CD14-positive monocyte (primary cell): ENCODE measurements around the gene PIK3R1. TPM values are rescaled to one million over a fixed set of nuclear protein-coding genes. Genes with fewer than 3 reads are reported as not detected.

Source experiments
- DNase-seq, 3 donors: peaks; one replicate each; pipeline ENCODE4 v3.0.0-alpha.2; 2011 to 2022
- H2AFZ ChIP-seq: 2 replicates; pipeline ENCODE4 v1.6.0; 2012; ENCODE audit warnings: mild to moderate bottlenecking, low read depth, low read length, inconsistent platforms; ENCODE audit not compliant: insufficient read depth, poor library complexity, severe bottlenecking
- H3K27ac ChIP-seq, 2 donors: 1 replicate in 1 of 2; 2 replicates in 1 of 2; pipeline ENCODE4 v1.5.1; 2012 to 2013; ENCODE audit warnings: low read length in 2 of 2, control low read depth in 1 of 2, inconsistent platforms in 1 of 2, low read depth in 1 of 2, mild to moderate bottlenecking in 1 of 2
- H3K27me3 ChIP-seq, 2 donors: one replicate each; pipeline versions ENCODE4 v1.6.0 to v1.6.1; 2011 to 2013; ENCODE audit warnings: low read length in 2 of 2; ENCODE audit not compliant: control insufficient read depth in 2 of 2, insufficient read depth in 2 of 2
- H3K36me3 ChIP-seq, 2 donors: replicated peaks in 1 of 2; 1 replicate in 1 of 2; 2 replicates in 1 of 2; pipeline versions ENCODE4 v1.5.1 to v1.6.1; 2012 to 2013; ENCODE audit warnings: low read length in 2 of 2, control low read depth in 1 of 2, inconsistent platforms in 1 of 2, mild to moderate bottlenecking in 1 of 2; ENCODE audit not compliant: insufficient read depth in 2 of 2, control insufficient read depth in 1 of 2
- H3K4me1 ChIP-seq, 2 donors: 1 replicate in 1 of 2; 2 replicates in 1 of 2; pipeline versions ENCODE4 v1.5.1 to v1.6.1; 2012 to 2013; ENCODE audit warnings: low read length in 2 of 2, control low read depth in 1 of 2, inconsistent platforms in 1 of 2, mild to moderate bottlenecking in 1 of 2, moderate library complexity in 1 of 2; ENCODE audit not compliant: insufficient read depth in 2 of 2, control insufficient read depth in 1 of 2
- H3K4me2 ChIP-seq: replicated peaks from 2 replicates; pipeline ENCODE3; 2012; ENCODE audit warnings: low read length, moderate library complexity, mild to moderate bottlenecking; ENCODE audit not compliant: poor library complexity, severe bottlenecking; ENCODE audit errors: extremely low read depth
- H3K4me3 ChIP-seq, 3 experiments: fragments of 200-600 bp in 1 of 3; sonication (generic) in 1 of 3; replicated peaks in 1 of 3; 1 replicate in 2 of 3; 2 replicates in 1 of 3; pipeline ENCODE4 v1.5.1; 2011 to 2013; ENCODE audit warnings: low read length in 3 of 3, mild to moderate bottlenecking in 3 of 3, control low read depth in 2 of 3, low read depth in 2 of 3, inconsistent platforms in 1 of 3, moderate library complexity in 1 of 3
- H3K79me2 ChIP-seq: 2 replicates; pipeline ENCODE4 v1.6.0; 2012; ENCODE audit warnings: mild to moderate bottlenecking, control low read depth, inconsistent platforms, low read length, moderate library complexity; ENCODE audit not compliant: insufficient read depth
- H3K9ac ChIP-seq: 2 replicates; pipeline ENCODE4 v1.6.0; 2017; ENCODE audit warnings: low read length, mild to moderate bottlenecking; ENCODE audit not compliant: insufficient read depth, poor library complexity, severe bottlenecking
- H3K9me3 ChIP-seq, 2 donors: replicated peaks in 1 of 2; 1 replicate in 1 of 2; 2 replicates in 1 of 2; pipeline versions ENCODE4 v1.5.1 to v1.6.1; 2012 to 2013; ENCODE audit warnings: low read length in 2 of 2, control low read depth in 1 of 2; ENCODE audit not compliant: control insufficient read depth in 1 of 2, insufficient read depth in 1 of 2
- H4K20me1 ChIP-seq: 2 replicates; pipeline ENCODE4 v1.6.0; 2012; ENCODE audit warnings: mild to moderate bottlenecking, low read length, control low read depth, moderate library complexity; ENCODE audit not compliant: insufficient read depth
- H3K27ac Mint-ChIP-seq, 7 donors: one replicate each; pipeline ENCODE4 v1.8.0; 2020; ENCODE audit warnings: mild to moderate bottlenecking in 7 of 7, mixed read lengths in 7 of 7, moderate library complexity in 6 of 7, inconsistent platforms in 2 of 7
- H3K27me3 Mint-ChIP-seq, 3 donors: one replicate each; pipeline ENCODE4 v1.8.0; 2021 to 2022; ENCODE audit warnings: low read depth in 3 of 3, mild to moderate bottlenecking in 3 of 3, mixed read lengths in 3 of 3, moderate library complexity in 3 of 3, inconsistent platforms in 1 of 3
- H3K36me3 Mint-ChIP-seq, 2 donors: one replicate each; pipeline ENCODE4 v1.8.0; 2020; ENCODE audit warnings: mixed read lengths in 2 of 2, inconsistent platforms in 1 of 2, mild to moderate bottlenecking in 1 of 2
- H3K4me1 Mint-ChIP-seq: one replicate; pipeline ENCODE4 v1.8.0; 2020; ENCODE audit warnings: mild to moderate bottlenecking, mixed read lengths
- H3K4me3 Mint-ChIP-seq, 2 donors: one replicate each; pipeline ENCODE4 v1.8.0; 2020; ENCODE audit warnings: mild to moderate bottlenecking in 2 of 2, mixed read lengths in 2 of 2, moderate library complexity in 1 of 2
- H3K9me3 Mint-ChIP-seq, 7 donors: one replicate each; pipeline ENCODE4 v1.8.0; 2020 to 2022; ENCODE audit warnings: mixed read lengths in 7 of 7, mild to moderate bottlenecking in 6 of 7, moderate library complexity in 6 of 7, inconsistent platforms in 2 of 7
- WGBS: methylation state at CpG from one replicate; pipeline ENCODE4 v1.1.5; 2013; ENCODE audit warnings: missing lambda C conversion rate; ENCODE audit not compliant: insufficient coverage; 5-methylcytosine and 5-hydroxymethylcytosine counted together
- intact Hi-C, 2 donors: fragments of 100-400 bp; cut with micrococcal nuclease; formaldehyde crosslinking; loops; one replicate each; pipeline versions ENCODE4 v1.15.0 to v1.15.1; 2023
- polyA plus RNA-seq, 3 donors: library from polyadenylated mRNA; depleted of rRNA in 1 of 3; unstranded in 2 of 3; stranded (reverse) in 1 of 3; fragments of 300-500 nt in 2 of 3; fragments of >200 nt in 1 of 3; fragmentation: Illumina TruSeq in 2 of 3; gene quantifications; 1 replicate in 2 of 3; 2 replicates in 1 of 3; pipeline ENCODE4 v1.2.3, GENCODE V29; 2012 to 2021
- TF ChIP-seq, protein P1 (sequence below): fragments of 200-600 bp; IDR thresholded peaks from one replicate; pipeline ENCODE4 v1.8.0; 2022; ENCODE audit warnings: antibody characterized with exemption, mild to moderate bottlenecking

The PIK3R1 gene
- polyA plus RNA-seq, 3 donors: 9.5 to 25.5 (median 10.5) TPM

DNA sequence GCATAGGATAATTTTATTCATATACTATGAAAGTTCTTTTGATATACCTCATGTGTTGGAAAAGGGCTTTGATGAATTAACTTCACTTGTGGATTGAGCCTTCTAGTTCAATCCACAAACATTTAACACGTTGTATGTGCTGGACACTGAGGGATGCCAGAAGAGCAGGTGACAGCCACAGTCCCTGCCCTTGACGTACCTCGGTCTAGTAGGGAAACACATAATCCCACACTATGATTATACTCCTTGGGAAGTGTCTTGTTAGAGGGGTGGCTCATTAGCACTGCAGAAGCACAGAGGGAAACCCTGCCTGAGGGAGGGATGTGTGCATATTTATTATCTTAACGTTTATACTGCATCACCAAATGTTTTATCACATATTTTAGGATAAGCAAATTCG lies 61.2 kb downstream of the PIK3R1 start:
- DNase-seq: no peak
- Histone ChIP-seq H3K79me2 (peaks cover 32% of the 10 kb centered on the region), H2AFZ (no peak overlapping the region), H3K9ac (no peak overlapping the region), H3K27me3 (no peaks in the 10 kb centered on the region), H3K9me3 (no peaks in the 10 kb centered on the region), H3K36me3 (peaks cover 71 to 91% of the 10 kb centered on the region in 2 donors), H4K20me1 (peaks cover 56% of the 10 kb centered on the region), H3K4me2 (no peak overlapping the region), H3K27ac (no peak overlapping the region), H3K4me3 (no peak overlapping the region), H3K4me1 (no peaks in the 10 kb centered on the region)
- no peaks in the 10 kb centered on the region for H3K4me1 Mint-ChIP-seq
- WGBS: no CpG with 5 or more reads among the region's 5 CpGs
- intact Hi-C loops: no loop called here
- H3K27me3 Mint-ChIP-seq: no peaks in the 10 kb centered on the region
- peaks cover 76 to 86% of the 10 kb centered on the region in 2 donors for H3K36me3 Mint-ChIP-seq
- H3K9me3 Mint-ChIP-seq: no peaks in the 10 kb centered on the region
- TF ChIP-seq, protein P1, sequence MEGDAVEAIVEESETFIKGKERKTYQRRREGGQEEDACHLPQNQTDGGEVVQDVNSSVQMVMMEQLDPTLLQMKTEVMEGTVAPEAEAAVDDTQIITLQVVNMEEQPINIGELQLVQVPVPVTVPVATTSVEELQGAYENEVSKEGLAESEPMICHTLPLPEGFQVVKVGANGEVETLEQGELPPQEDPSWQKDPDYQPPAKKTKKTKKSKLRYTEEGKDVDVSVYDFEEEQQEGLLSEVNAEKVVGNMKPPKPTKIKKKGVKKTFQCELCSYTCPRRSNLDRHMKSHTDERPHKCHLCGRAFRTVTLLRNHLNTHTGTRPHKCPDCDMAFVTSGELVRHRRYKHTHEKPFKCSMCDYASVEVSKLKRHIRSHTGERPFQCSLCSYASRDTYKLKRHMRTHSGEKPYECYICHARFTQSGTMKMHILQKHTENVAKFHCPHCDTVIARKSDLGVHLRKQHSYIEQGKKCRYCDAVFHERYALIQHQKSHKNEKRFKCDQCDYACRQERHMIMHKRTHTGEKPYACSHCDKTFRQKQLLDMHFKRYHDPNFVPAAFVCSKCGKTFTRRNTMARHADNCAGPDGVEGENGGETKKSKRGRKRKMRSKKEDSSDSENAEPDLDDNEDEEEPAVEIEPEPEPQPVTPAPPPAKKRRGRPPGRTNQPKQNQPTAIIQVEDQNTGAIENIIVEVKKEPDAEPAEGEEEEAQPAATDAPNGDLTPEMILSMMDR: no peak
- no peak overlapping the region for H3K4me3 Mint-ChIP-seq
- peak overlapping the region in 2 of 7 donors; percentile 39 to 80 for H3K27ac Mint-ChIP-seq

DNA sequence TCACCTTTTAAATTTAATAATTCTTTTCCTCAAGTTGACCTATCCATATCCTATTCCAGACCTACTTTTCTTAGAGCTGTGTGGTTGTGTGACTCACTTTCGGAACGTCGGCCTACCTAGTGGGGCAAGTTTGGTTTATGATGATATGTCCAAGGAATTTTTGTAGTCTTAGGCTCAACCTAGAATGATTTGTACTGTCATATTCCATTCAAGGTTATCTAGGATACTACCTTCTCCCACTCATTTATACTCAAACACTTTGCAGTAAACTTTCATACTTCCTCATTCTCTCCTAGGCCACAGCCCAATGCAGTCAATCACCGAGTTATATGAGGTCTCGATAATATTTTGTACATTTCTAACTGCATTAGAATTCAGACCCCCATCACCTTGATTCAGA lies 61.9 kb downstream of the PIK3R1 start:
- 42% methylated on average over 2 of the region's 5 CpGs for WGBS
- DNase-seq: no peak
- no peaks in the 10 kb centered on the region for H3K4me1 ChIP-seq
- intact Hi-C loops: no loop called here
- TF ChIP-seq, protein P1: no peak
- H3K27me3 Mint-ChIP-seq: no peaks in the 10 kb centered on the region
- no peak overlapping the region for H3K4me2 ChIP-seq
- H4K20me1 ChIP-seq: peaks cover 49% of the 10 kb centered on the region
- no peaks in the 10 kb centered on the region for H3K27me3 ChIP-seq
- H3K4me1 Mint-ChIP-seq: no peaks in the 10 kb centered on the region
- H3K9me3 ChIP-seq: no peaks in the 10 kb centered on the region
- peak overlapping the region in 1 of 7 donors; percentile 63 for H3K27ac Mint-ChIP-seq
- peaks cover 25% of the 10 kb centered on the region for H3K79me2 ChIP-seq
- no peaks in the 10 kb centered on the region for H3K9me3 Mint-ChIP-seq
- peaks cover 82 to 93% of the 10 kb centered on the region in 2 donors for H3K36me3 Mint-ChIP-seq
- H2AFZ ChIP-seq: no peak overlapping the region
- H3K4me3 Mint-ChIP-seq: no peak overlapping the region
- peak overlapping the region in 1 of 2 donors; percentile 7 for H3K27ac ChIP-seq
- no peak overlapping the region for H3K9ac ChIP-seq
- no peak overlapping the region for H3K4me3 ChIP-seq
- peaks cover 77 to 98% of the 10 kb centered on the region in 2 donors for H3K36me3 ChIP-seq
